Left lung (tissue), 10 donors: ENCODE data around the gene GRAMD4. TPM values are rescaled to one million over a fixed set of nuclear protein-coding genes. Genes with fewer than 3 reads are reported as not detected.

Source experiments
- ATAC-seq: fragments of 200-7000 bp; cut with Tn5 transposase; one replicate; pipeline ENCODE4 v1.9.1; 2020; ENCODE audit warnings: moderate library complexity
- DNase-seq, 4 donors: peaks; one replicate each; pipeline ENCODE4 v3.0.0-alpha.2; 2013 to 2020
- H3K27ac ChIP-seq, 2 donors: fragments of 200-600 bp; sonication (generic) in 1 of 2; one replicate each; pipeline versions ENCODE4 v1.5.0 to v1.8.0; 2020 to 2021
- H3K27me3 ChIP-seq, 2 donors: fragments of 200-600 bp; sonication (generic) in 1 of 2; one replicate each; pipeline versions ENCODE4 v1.5.0 to v1.8.0; 2020 to 2021
- H3K36me3 ChIP-seq, 2 donors: fragments of 200-600 bp; sonication (generic) in 1 of 2; one replicate each; pipeline versions ENCODE4 v1.5.0 to v1.8.0; 2020 to 2021
- H3K4me1 ChIP-seq, 2 donors: fragments of 200-600 bp; one replicate each; pipeline ENCODE4 v1.8.0; 2021
- H3K4me3 ChIP-seq, 2 donors: fragments of 200-600 bp; sonication (generic) in 1 of 2; one replicate each; pipeline versions ENCODE4 v1.5.0 to v1.8.0; 2020 to 2021; ENCODE audit warnings: mild to moderate bottlenecking in 1 of 2
- H3K9me3 ChIP-seq, 2 donors: fragments of 200-600 bp; sonication (generic) in 1 of 2; one replicate each; pipeline versions ENCODE4 v1.5.0 to v1.8.0; 2020 to 2021
- CTCF ChIP-seq, 2 donors: fragments of 200-600 bp; sonication (generic) in 1 of 2; IDR thresholded peaks; one replicate each; pipeline versions ENCODE4 v1.5.0 to v1.8.0; 2021; ENCODE audit warnings: antibody characterized with exemption in 2 of 2
- intact Hi-C, 2 donors: fragments of 100-400 bp; cut with DNase I; formaldehyde crosslinking; loops; one replicate each; pipeline versions ENCODE4 v1.11.2 to v1.14.2; 2022
- polyA plus RNA-seq, 6 donors: library from polyadenylated mRNA; unstranded; fragments of 120-200 nt; gene quantifications; one replicate each; pipeline ENCODE4 v1.2.1, GENCODE V29; 2013; ENCODE audit not compliant: insufficient read length in 6 of 6
- total RNA-seq, 2 donors: library from RNA; stranded (reverse); fragmentation: NEBNext Ultra II Directional; extraction: Animal tissue kit (Norgen Biotek cat#: 25700); gene quantifications; one replicate each; pipeline ENCODE4 v1.2.1, GENCODE V29; 2021
- donor health status: DM: no; HTN: yes; CAD: no.
- donor health status: DM: no; HTN: no; CAD: no.

The GRAMD4 gene
- total and polyA plus RNA-seq, 8 donors, result 25.2 to 78.2 (median 36.6) TPM

- peaks cover 0 to 31% of the 10 kb centered on the region in 2 donors for H3K4me1 ChIP-seq
- peaks cover 0 to 10% of the 10 kb centered on the region in 2 donors for H3K36me3 ChIP-seq
- no peak overlapping the region for H3K27ac ChIP-seq
- TF ChIP-seq CTCF (IDR thresholded peaks at IDR 0.05), result no peak
- DNase-seq (peak in 1 of 4 donors; percentile 77), ATAC-seq (no peak)
- H3K4me3 ChIP-seq, result no peak overlapping the region
- no peaks in the 10 kb centered on the region for H3K9me3 ChIP-seq
- no peaks in the 10 kb centered on the region for H3K27me3 ChIP-seq
- intact Hi-C loops, result no loop called here
These were observed 35.8 kb downstream of the GRAMD4 start for GRCh38 chr22:46655861-46656608.

- Histone ChIP-seq H3K9me3 (no peaks in the 10 kb centered on the region), H3K27ac (no peak overlapping the region), H3K27me3 (no peaks in the 10 kb centered on the region), H3K4me1 (peaks cover 0 to 29% of the 10 kb centered on the region in 2 donors), H3K4me3 (no peak overlapping the region), H3K36me3 (peaks cover 0 to 11% of the 10 kb centered on the region in 2 donors)
- ATAC-seq (no peak), DNase-seq (peak in 1 of 4 donors; percentile 61)
- intact Hi-C loops, result no loop called here
- no peak for TF ChIP-seq CTCF (IDR thresholded peaks at IDR 0.05)
These were observed 36.9 kb downstream of the GRAMD4 start for GRCh38 chr22:46656856-46657654.

- H3K27me3 ChIP-seq, result no peaks in the 10 kb centered on the region
- H3K27ac ChIP-seq, result no peak overlapping the region
- ATAC-seq, result no peak
- intact Hi-C loops, result no loop called here
- TF ChIP-seq CTCF (IDR thresholded peaks at IDR 0.05), result no peak
- H3K36me3 ChIP-seq, result peaks cover 0 to 17% of the 10 kb centered on the region in 2 donors
- no peaks in the 10 kb centered on the region for H3K9me3 ChIP-seq
- H3K4me1 ChIP-seq, result peaks cover 0 to 25% of the 10 kb centered on the region in 2 donors
- H3K4me3 ChIP-seq, result no peak overlapping the region
- DNase-seq, result no peak
These were observed 37.4 kb downstream of the GRAMD4 start for GRCh38 chr22:46657655-46657953.

- H3K4me1 ChIP-seq, result peaks cover 0 to 19% of the 10 kb centered on the region in 2 donors
- peaks cover 0 to 24% of the 10 kb centered on the region in 2 donors for H3K36me3 ChIP-seq
- peak in 1 of 4 donors; percentile 70 for DNase-seq
- no peak for TF ChIP-seq CTCF (IDR thresholded peaks at IDR 0.05)
- no peak overlapping the region for H3K4me3 ChIP-seq
- intact Hi-C loops, result no loop called here
- no peaks in the 10 kb centered on the region for H3K9me3 ChIP-seq
- no peak overlapping the region for H3K27ac ChIP-seq
- ATAC-seq, result no peak
- H3K27me3 ChIP-seq, result no peaks in the 10 kb centered on the region
These were observed 38.1 kb downstream of the GRAMD4 start for GRCh38 chr22:46657996-46658947.
